GM19395 (cell line): ENCODE data around the gene PPP1R13B.

ENCODE experiments used
- ATAC-seq: cut with Tn5 transposase; IDR thresholded peaks from one replicate; pipeline ENCODE4 v1.9.1; 2021; ENCODE audit warnings: mild to moderate bottlenecking, moderate library complexity; ENCODE audit not compliant: unreplicated experiment

The PPP1R13B gene

GRCh38 chr14:103688906-103689902 is 158.2 kb downstream of the PPP1R13B start:
- peak; percentile 46 for ATAC-seq

DNA sequence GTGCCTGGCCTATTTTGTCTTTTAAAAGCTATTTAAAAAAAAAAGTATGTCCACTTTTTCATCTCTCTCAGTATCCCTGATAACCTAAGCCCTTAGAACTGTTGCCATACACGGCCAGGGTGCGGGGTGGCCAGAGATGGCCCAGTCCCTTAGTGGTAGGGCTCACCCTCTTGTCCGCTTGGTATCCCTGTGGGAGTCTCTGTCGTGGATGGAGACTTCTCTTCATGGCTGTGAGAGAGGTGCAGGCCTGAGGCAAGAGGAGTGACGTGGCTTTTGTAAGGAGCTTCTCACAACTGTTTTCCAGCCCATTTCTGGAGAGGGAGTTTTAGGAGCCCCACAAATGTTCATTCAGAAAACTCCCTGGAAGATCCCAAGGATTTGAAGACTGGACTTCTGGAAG is 158.9 kb downstream of the PPP1R13B start:
- no peak for ATAC-seq

DNA sequence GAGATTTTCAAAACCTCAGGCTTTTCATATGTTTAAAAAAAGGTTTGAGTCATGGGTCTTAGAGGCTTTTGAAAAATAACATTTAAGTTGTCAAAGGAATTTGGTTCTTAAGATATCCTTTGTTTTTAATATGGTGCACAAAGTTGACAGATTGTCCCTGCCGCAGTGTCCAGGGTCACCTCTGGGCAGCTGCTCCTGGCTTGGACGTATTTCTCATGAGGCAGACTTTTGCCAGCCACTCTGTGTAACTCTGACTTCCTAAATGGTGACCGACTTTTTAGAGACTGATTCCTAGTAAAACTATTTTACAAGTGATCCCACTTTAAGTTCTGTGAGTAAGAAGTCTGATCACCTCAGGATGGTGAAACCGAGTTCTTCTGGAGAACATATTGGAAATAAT is 159.7 kb downstream of the PPP1R13B start:
- no peak for ATAC-seq

DNA sequence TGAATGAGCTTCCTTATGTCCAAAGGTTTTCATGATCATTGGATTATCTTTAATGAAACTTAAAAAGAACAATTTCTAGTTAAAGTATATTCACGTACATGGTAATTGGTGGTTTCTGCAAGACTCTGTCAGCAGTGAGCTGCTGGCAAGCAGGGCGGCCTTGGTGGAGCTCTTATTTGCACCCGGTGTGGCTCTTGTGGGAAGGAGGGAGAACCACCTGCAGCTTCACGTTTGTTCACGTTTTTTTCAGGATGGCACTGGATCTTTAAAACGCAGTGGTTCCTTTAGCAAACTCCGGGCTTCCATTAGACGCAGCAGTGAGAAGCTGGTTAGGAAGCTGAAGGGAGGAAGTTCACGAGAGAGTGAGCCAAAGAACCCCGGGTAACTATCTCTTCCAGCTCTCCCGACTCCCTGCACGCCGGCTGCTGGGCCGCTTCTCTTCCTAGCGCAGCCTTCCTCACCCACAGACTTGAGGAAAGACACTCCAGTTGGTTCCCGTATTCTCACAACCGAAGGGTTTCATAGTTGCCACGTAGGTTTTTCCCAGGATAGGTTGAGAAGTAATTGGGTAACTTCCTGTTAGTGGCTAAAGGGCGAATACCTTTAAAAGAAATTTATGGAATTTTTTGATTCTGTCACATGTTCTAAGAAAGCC is 160.4 kb downstream of the PPP1R13B start:
- ATAC-seq, result no peak

DNA sequence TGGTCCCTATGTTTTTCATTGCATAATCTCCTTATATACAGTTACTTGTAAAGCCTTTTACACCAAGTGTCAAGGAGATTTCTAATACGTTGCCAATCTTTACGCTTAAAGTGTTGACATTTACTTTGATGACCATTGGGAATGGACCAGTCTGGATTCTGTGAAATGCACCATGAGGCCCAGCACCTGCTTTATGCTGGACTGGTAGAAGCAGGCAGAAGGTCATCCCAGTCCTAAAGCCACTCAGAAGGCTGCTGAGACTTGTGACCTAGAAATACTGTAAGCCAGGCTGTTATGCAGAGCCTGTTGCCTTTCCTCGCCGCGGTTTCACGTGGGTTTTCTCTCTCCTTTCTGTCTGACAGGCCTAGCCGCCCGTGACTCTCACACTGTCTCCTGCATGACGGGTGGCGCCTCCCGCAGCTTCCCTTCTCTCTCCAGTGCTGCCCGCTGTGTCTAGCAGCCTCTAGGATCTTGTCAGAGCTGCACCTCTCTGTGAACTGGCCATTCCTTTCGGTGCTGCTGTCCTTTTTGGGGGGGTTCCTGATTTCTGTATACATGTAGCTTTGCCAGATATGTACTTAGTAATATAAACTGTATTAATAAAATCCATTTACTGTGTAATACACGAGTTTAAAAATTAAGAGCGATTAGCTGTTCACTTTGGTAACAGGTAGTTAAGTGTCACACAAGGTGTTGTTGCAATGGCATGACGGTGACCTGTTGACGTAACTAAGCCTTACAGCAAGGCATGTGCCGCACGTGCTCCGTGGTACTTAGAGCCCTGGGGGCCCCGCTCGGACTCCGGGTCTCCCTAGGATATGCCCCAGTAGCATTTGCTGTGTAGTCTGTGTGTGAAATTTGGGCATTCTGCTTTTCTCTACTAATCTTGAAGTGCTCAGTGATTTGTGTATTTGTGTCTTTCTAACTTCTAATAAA is 161.8 kb downstream of the PPP1R13B start:
- no peak for ATAC-seq

DNA sequence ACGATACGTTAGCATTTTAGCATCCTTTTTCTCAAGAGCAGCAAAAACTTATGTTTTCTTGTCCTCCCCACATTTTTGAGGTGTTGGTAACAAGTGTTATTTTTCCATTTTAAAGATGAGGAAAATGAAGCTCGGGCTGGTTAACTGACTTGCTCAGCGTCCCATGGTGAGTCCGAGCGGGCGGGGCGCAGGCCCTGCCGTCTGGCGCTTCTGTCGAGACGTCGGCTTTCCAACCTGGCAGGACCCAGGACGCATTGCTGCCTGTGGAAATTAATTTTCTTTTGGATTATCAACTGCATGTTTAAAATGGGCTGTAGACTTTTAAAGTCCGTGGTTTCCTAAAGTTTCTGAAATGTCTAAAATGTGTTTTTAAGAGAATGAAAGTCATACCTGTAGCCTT is 162.5 kb downstream of the PPP1R13B start:
- ATAC-seq, result no peak

DNA sequence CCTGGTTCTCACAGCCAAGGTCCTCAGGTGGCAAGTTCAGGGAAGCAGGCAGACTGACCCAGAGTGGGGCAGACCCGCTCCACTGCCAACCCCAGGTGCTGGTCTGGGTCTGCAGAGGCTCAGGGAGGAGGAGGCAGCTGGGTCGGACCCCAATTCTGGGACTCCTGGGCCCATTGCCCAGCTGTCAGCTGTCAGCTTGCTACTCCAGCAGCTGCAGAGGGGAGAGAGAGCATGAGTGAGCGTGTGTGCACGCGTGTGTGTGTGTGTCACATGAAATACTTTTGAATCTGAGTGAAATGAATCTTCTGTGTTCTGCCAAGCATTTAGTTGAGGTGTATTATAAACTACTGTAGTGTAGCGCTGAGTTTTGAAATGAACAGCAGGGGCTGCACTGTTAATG is 162.9 kb downstream of the PPP1R13B start:
- no peak for ATAC-seq
